Measurements from ENCODE around the gene KRT26. TPM values are rescaled to one million over a fixed set of nuclear protein-coding genes. Genes with fewer than 3 reads are reported as not detected.

The KRT26 gene
- polyA plus RNA-seq, 1 donor from 2014 or later = not detected

GRCh38 chr17:40765657-40766056, 6.3 kb downstream of the KRT26 start:
- no peak overlapping the region for H3K4me2 ChIP-seq (ENCODE audit: low read length)
- no peaks in the 10 kb centered on the region for H4K20me1 ChIP-seq (ENCODE audit: insufficient read depth)
- no peaks in the 10 kb centered on the region for H3F3A ChIP-seq (ENCODE audit: insufficient read depth, low read length, poor library complexity, severe bottlenecking)
- peaks cover 7% of the 10 kb centered on the region for H3K9me3 ChIP-seq (ENCODE audit: low read length)
- no peaks in the 10 kb centered on the region for H3K9me2 ChIP-seq (ENCODE audit: insufficient read depth, low read length)
- TF ChIP-seq MXI1 (conservative IDR thresholded peaks at IDR 0.05; ENCODE audit: poor library complexity, severe bottlenecking) (no peak), RAD21 (conservative IDR thresholded peaks at IDR 0.05) (no peak), CTCF (IDR thresholded peaks at IDR 0.05; ENCODE audit: poor library complexity, severe bottlenecking) (no peak)
- TF ChIP-seq, protein P1, sequence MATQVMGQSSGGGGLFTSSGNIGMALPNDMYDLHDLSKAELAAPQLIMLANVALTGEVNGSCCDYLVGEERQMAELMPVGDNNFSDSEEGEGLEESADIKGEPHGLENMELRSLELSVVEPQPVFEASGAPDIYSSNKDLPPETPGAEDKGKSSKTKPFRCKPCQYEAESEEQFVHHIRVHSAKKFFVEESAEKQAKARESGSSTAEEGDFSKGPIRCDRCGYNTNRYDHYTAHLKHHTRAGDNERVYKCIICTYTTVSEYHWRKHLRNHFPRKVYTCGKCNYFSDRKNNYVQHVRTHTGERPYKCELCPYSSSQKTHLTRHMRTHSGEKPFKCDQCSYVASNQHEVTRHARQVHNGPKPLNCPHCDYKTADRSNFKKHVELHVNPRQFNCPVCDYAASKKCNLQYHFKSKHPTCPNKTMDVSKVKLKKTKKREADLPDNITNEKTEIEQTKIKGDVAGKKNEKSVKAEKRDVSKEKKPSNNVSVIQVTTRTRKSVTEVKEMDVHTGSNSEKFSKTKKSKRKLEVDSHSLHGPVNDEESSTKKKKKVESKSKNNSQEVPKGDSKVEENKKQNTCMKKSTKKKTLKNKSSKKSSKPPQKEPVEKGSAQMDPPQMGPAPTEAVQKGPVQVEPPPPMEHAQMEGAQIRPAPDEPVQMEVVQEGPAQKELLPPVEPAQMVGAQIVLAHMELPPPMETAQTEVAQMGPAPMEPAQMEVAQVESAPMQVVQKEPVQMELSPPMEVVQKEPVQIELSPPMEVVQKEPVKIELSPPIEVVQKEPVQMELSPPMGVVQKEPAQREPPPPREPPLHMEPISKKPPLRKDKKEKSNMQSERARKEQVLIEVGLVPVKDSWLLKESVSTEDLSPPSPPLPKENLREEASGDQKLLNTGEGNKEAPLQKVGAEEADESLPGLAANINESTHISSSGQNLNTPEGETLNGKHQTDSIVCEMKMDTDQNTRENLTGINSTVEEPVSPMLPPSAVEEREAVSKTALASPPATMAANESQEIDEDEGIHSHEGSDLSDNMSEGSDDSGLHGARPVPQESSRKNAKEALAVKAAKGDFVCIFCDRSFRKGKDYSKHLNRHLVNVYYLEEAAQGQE (IDR thresholded peaks at IDR 0.05; ENCODE audit: borderline replicate concordance) = no peak
- H3K27me3 ChIP-seq (ENCODE audit: insufficient read depth, low read depth, low read length) = no peaks in the 10 kb centered on the region
- H3K27ac ChIP-seq (ENCODE audit: low read length) = no peak overlapping the region
- H2AFZ ChIP-seq (ENCODE audit: low read depth, low read length) = no peak overlapping the region
- H3K36me3 ChIP-seq (ENCODE audit: insufficient read depth, low read length) = no peaks in the 10 kb centered on the region
- H3K79me2 ChIP-seq (replicated peaks; ENCODE audit: insufficient read depth, low read length) = no peaks in the 10 kb centered on the region
- H3K4me3 ChIP-seq (ENCODE audit: low read length) = no peak overlapping the region
- no peak overlapping the region for H3K9ac ChIP-seq (ENCODE audit: low read length)

DNA sequence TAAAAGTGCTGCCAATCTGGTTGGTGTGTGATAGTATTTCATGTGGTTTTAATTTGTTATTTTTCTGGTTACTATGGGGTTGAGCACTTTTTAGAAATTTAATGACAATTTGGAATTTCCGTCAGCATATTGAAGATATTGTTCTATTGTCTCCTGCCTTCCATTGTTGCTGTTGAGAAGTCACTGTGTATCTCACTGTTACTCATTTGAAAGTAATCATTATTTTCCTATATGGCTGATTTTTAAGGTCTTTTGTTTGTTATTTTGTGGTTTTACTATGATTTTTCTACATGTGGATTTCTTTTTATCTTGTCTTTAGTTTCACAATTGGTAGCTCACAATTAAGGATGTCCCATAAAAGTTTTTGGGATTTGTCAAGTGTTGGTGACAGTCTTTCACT, 8.2 kb downstream of the KRT26 start:
- no peak overlapping the region for H2AFZ ChIP-seq (ENCODE audit: low read depth, low read length)
- H3F3A ChIP-seq (ENCODE audit: insufficient read depth, low read length, poor library complexity, severe bottlenecking) = no peaks in the 10 kb centered on the region
- H3K27ac ChIP-seq (ENCODE audit: low read length) = no peak overlapping the region
- H3K4me2 ChIP-seq (ENCODE audit: low read length) = no peak overlapping the region
- TF ChIP-seq, protein P1 (IDR thresholded peaks at IDR 0.05; ENCODE audit: borderline replicate concordance) = no peak
- TF ChIP-seq SMC3 (conservative IDR thresholded peaks at IDR 0.05; ENCODE audit: poor library complexity) (no peak), EP300 (conservative IDR thresholded peaks at IDR 0.05; ENCODE audit: poor library complexity, severe bottlenecking) (no peak), TAF1 (IDR thresholded peaks at IDR 0.05; ENCODE audit: low read depth) (no peak), RAD21 (conservative IDR thresholded peaks at IDR 0.05) (no peak), MXI1 (conservative IDR thresholded peaks at IDR 0.05; ENCODE audit: poor library complexity, severe bottlenecking) (no peak), POLR2AphosphoS5 (IDR thresholded peaks at IDR 0.05) (no peak), EZH2 (IDR thresholded peaks at IDR 0.05; ENCODE audit: borderline replicate concordance, insufficient read depth, low read length, poor library complexity, severe bottlenecking) (no peak)
- H3K4me3 ChIP-seq (ENCODE audit: low read length) = no peak overlapping the region
- no peak overlapping the region for H3K9ac ChIP-seq (ENCODE audit: low read length)
- H3K9me3 ChIP-seq (ENCODE audit: low read length) = peaks cover 7% of the 10 kb centered on the region
- H3K79me2 ChIP-seq (replicated peaks; ENCODE audit: insufficient read depth, low read length) = no peaks in the 10 kb centered on the region
- no peaks in the 10 kb centered on the region for H3K9me2 ChIP-seq (ENCODE audit: insufficient read depth, low read length)
- no peaks in the 10 kb centered on the region for H3K27me3 ChIP-seq (ENCODE audit: insufficient read depth, low read depth, low read length)
- no peaks in the 10 kb centered on the region for H4K20me1 ChIP-seq (ENCODE audit: insufficient read depth)
- H3K36me3 ChIP-seq (ENCODE audit: insufficient read depth, low read length) = no peaks in the 10 kb centered on the region
